ENCODE data around the gene ZFP3.
"Not testable (repeated sequence)": the region's sequence is repeated elsewhere in the genome, so short reads cannot be mapped to it uniquely, and the experiment has no call there.

- TF ChIP-seq POLR2A (IDR thresholded peaks at IDR 0.05; ENCODE audit: low read depth, low read length); CTCF (conservative IDR thresholded peaks at IDR 0.05; ENCODE audit: low read depth, low read length); CEBPB (IDR thresholded peaks at IDR 0.05; ENCODE audit: low read depth, low read length); MAZ (IDR thresholded peaks at IDR 0.05; ENCODE audit: borderline replicate concordance, low read depth, low read length); USF2 (IDR thresholded peaks at IDR 0.05; ENCODE audit: low read depth, low read length); MXI1 (IDR thresholded peaks at IDR 0.05; ENCODE audit: borderline replicate concordance, low read depth, low read length); ELK1 (IDR thresholded peaks at IDR 0.05; ENCODE audit: borderline replicate concordance, low read depth, low read length); RCOR1 (IDR thresholded peaks at IDR 0.05; ENCODE audit: insufficient replicate concordance, low read length); RFX5 (IDR thresholded peaks at IDR 0.05; ENCODE audit: low read depth, low read length); FOS (IDR thresholded peaks at IDR 0.05; ENCODE audit: low read depth, low read length): not testable (repeated sequence)
Observed at GRCh38 chr17:5138198-5138544, 59.9 kb downstream of the ZFP3 start.
